Measurements from ENCODE around the gene LARP6.

- no peak for TF ChIP-seq CTCF (IDR thresholded peaks at IDR 0.05; ENCODE audit: low read depth, low read length, missing input control)
- no peak for TF ChIP-seq MAX (IDR thresholded peaks at IDR 0.05)
- TF ChIP-seq RXRA (IDR thresholded peaks at IDR 0.05) = no peak
- no peak for TF ChIP-seq SP1 (IDR thresholded peaks at IDR 0.05)
- no peak for TF ChIP-seq REST (IDR thresholded peaks at IDR 0.05)
- TF ChIP-seq JUND (IDR thresholded peaks at IDR 0.05) = no peak
Measured at GRCh38 chr15:70795311-70795665, 58.7 kb downstream of the LARP6 start.
